Retinal pigment epithelial cell (primary cell): ENCODE measurements around the gene TUBB2B.
A peak's percentile ranks its signal among the peaks of the same experiment; 100 is the strongest.

Source experiments
- DNase-seq: peaks from one replicate; pipeline ENCODE4 v3.0.0-alpha.2; 2010; ENCODE audit warnings: low read depth
- H3K4me3 ChIP-seq: 2 replicates; pipeline ENCODE4 v1.5.1; 2011; ENCODE audit warnings: mild to moderate bottlenecking, low read length, control low read depth, moderate library complexity
- TF ChIP-seq, protein P1 (sequence below): conservative IDR thresholded peaks from 2 replicates; pipeline ENCODE4 v1.5.1; 2011; ENCODE audit warnings: low read depth, low read length, control low read depth, inconsistent platforms

The TUBB2B gene

GRCh38 chr6:3263096-3263495 is 35.6 kb upstream of the TUBB2B start:
- TF ChIP-seq, protein P1, sequence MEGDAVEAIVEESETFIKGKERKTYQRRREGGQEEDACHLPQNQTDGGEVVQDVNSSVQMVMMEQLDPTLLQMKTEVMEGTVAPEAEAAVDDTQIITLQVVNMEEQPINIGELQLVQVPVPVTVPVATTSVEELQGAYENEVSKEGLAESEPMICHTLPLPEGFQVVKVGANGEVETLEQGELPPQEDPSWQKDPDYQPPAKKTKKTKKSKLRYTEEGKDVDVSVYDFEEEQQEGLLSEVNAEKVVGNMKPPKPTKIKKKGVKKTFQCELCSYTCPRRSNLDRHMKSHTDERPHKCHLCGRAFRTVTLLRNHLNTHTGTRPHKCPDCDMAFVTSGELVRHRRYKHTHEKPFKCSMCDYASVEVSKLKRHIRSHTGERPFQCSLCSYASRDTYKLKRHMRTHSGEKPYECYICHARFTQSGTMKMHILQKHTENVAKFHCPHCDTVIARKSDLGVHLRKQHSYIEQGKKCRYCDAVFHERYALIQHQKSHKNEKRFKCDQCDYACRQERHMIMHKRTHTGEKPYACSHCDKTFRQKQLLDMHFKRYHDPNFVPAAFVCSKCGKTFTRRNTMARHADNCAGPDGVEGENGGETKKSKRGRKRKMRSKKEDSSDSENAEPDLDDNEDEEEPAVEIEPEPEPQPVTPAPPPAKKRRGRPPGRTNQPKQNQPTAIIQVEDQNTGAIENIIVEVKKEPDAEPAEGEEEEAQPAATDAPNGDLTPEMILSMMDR = no peak
- DNase-seq = peak; percentile 57
- no peak overlapping the region for H3K4me3 ChIP-seq

- TF ChIP-seq, protein P1 = no peak
- H3K4me3 ChIP-seq = no peak overlapping the region
- no peak for DNase-seq
Measured at GRCh38 chr6:3261921-3262320, 34.5 kb upstream of the TUBB2B start.

- H3K4me3 ChIP-seq = no peak overlapping the region
- TF ChIP-seq, protein P1 = no peak
- DNase-seq = no peak
Measured at GRCh38 chr6:3261518-3261820, 34.0 kb upstream of the TUBB2B start.

GRCh38 chr6:3260772-3261517 is 33.5 kb upstream of the TUBB2B start:
- peak overlapping the region; percentile 21 for H3K4me3 ChIP-seq
- TF ChIP-seq, protein P1 = no peak
- no peak for DNase-seq

GRCh38 chr6:3260296-3260695 is 32.8 kb upstream of the TUBB2B start:
- H3K4me3 ChIP-seq = peak overlapping the region; percentile 21

GRCh38 chr6:3259491-3259958 is 32.1 kb upstream of the TUBB2B start:
- DNase-seq = no peak
- H3K4me3 ChIP-seq = peak overlapping the region; percentile 67
- TF ChIP-seq, protein P1 = no peak

More at GRCh38 chr6:3260296-3260695, 32.8 kb upstream of the TUBB2B start:
- no peak for DNase-seq
- TF ChIP-seq, protein P1 = no peak
